ENCODE results near the gene NUFIP1. TPM values are rescaled to one million over a fixed set of nuclear protein-coding genes. Genes with fewer than 3 reads are reported as not detected.

The NUFIP1 gene
- total RNA-seq, 6 experiments from 2014 or later = 1.1 to 2.3 (median 2.0) TPM

GRCh38 chr13:44930280-44930679, 59.0 kb downstream of the NUFIP1 start:
- TF ChIP-seq POLR2A (IDR thresholded peaks at IDR 0.05) (no peak), CTCF (IDR thresholded peaks at IDR 0.05) (no peak)
- no peak for ATAC-seq
- no peak for DNase-seq
- no peaks in the 10 kb centered on the region for H3K27me3 ChIP-seq
- H3K4me1 ChIP-seq = no peaks in the 10 kb centered on the region
- no peaks in the 10 kb centered on the region for H3K36me3 ChIP-seq
- H3K4me3 ChIP-seq = no peak overlapping the region
- intact Hi-C loops (cut with DNase I) = no loop called here
- no peaks in the 10 kb centered on the region for H3K9me3 ChIP-seq
- no peak overlapping the region for H3K27ac ChIP-seq
- WGBS (ENCODE audit: insufficient coverage, low coverage, low lambda C conversion rate, missing lambda C conversion rate) = 80% methylated on average over 2 of the region's 3 CpGs

- no peak for ATAC-seq
- Histone ChIP-seq H3K4me3 (no peak overlapping the region), H3K36me3 (no peaks in the 10 kb centered on the region), H3K4me1 (no peaks in the 10 kb centered on the region), H3K27ac (no peak overlapping the region), H3K27me3 (no peaks in the 10 kb centered on the region), H3K9me3 (no peaks in the 10 kb centered on the region)
- TF ChIP-seq CTCF (IDR thresholded peaks at IDR 0.05) (no peak), POLR2A (IDR thresholded peaks at IDR 0.05) (no peak)
- intact Hi-C loops (cut with DNase I) = no loop called here
- no CpG with 5 or more reads among the region's 3 CpGs for WGBS (ENCODE audit: insufficient coverage, low coverage, low lambda C conversion rate, missing lambda C conversion rate)
- no peak for DNase-seq
Measured at GRCh38 chr13:44929692-44930091, 59.6 kb downstream of the NUFIP1 start.

- no peak for ATAC-seq
- Histone ChIP-seq H3K4me1 (no peaks in the 10 kb centered on the region), H3K4me3 (no peak overlapping the region), H3K27ac (no peak overlapping the region), H3K27me3 (no peaks in the 10 kb centered on the region), H3K36me3 (no peaks in the 10 kb centered on the region), H3K9me3 (no peaks in the 10 kb centered on the region)
- intact Hi-C loops (cut with DNase I) = no loop called here
- TF ChIP-seq CTCF (IDR thresholded peaks at IDR 0.05) = no peak
- TF ChIP-seq POLR2A (IDR thresholded peaks at IDR 0.05) = no peak
- 64% methylated on average over 4 of the region's 4 CpGs for WGBS (ENCODE audit: insufficient coverage, low coverage, low lambda C conversion rate, missing lambda C conversion rate)
- no peak for DNase-seq
Measured at GRCh38 chr13:44927968-44928367, 61.3 kb downstream of the NUFIP1 start.

GRCh38 chr13:44921931-44922758, 67.1 kb downstream of the NUFIP1 start:
- no peak overlapping the region for H3K27ac ChIP-seq
- no peak for TF ChIP-seq CTCF (IDR thresholded peaks at IDR 0.05)
- TF ChIP-seq POLR2A (IDR thresholded peaks at IDR 0.05) = no peak
- intact Hi-C loops (cut with DNase I) = no loop called here

More at GRCh38 chr13:44921931-44922758, 67.1 kb downstream of the NUFIP1 start:
- H3K36me3 ChIP-seq = no peaks in the 10 kb centered on the region
- no peaks in the 10 kb centered on the region for H3K27me3 ChIP-seq
- 40% methylated on average over 1 of the region's 2 CpGs for WGBS (ENCODE audit: insufficient coverage, low coverage, low lambda C conversion rate, missing lambda C conversion rate)
- H3K4me1 ChIP-seq = peaks cover 0 to 11% (median 4%) of the 10 kb centered on the region in 4 donors
- ATAC-seq (peak in 1 of 4 donors; percentile 3), DNase-seq (no peak)
- no peak overlapping the region for H3K4me3 ChIP-seq
- H3K9me3 ChIP-seq = no peaks in the 10 kb centered on the region

Measured in right lobe of liver (tissue), 6 donors.